B cell (primary cell): ENCODE results near the gene MYH7. TPM values are rescaled to one million over a fixed set of nuclear protein-coding genes. Genes with fewer than 3 reads are reported as not detected.

Source experiments
- ATAC-seq: fragments of 200-7000 bp; cut with Tn5 transposase; one replicate; pipeline ENCODE4 v1.10.0; 2021; ENCODE audit warnings: low read depth, mild to moderate bottlenecking, moderate number of reproducible peaks, moderate library complexity
- CTCF ChIA-PET: fragments of 350-600 bp; sonication (Branson Sonifier 250); formaldehyde crosslinking; loops from one replicate; lab custom pipeline; 2021; ENCODE audit warnings: antibody characterized with exemption, inconsistent platforms; lab: Charles Lee
- POLR2A ChIA-PET: fragments of 350-600 bp; sonication (Branson Sonifier 250); formaldehyde crosslinking; loops from one replicate; lab custom pipeline; 2021; ENCODE audit warnings: antibody characterized with exemption; lab: Charles Lee
- DNase-seq: peaks from one replicate; pipeline ENCODE4 v3.0.0; 2013
- H2AFZ ChIP-seq: 2 replicates; pipeline ENCODE4 v1.6.1; 2012; ENCODE audit warnings: mild to moderate bottlenecking, low read depth, low read length; ENCODE audit not compliant: insufficient read depth, poor library complexity, severe bottlenecking
- H3K27ac ChIP-seq, 2 donors: 1 replicate in 1 of 2; 2 replicates in 1 of 2; pipeline ENCODE4 v1.5.1; 2012 to 2013; ENCODE audit warnings: low read length in 2 of 2, mild to moderate bottlenecking in 2 of 2, moderate library complexity in 1 of 2
- H3K27me3 ChIP-seq, 4 experiments: fragments of 200-600 bp in 1 of 4; sonication (generic) in 1 of 4; replicated peaks in 1 of 4; 1 replicate in 2 of 4; 2 replicates in 2 of 4; pipeline versions ENCODE4 v1.6.1 to v1.7.0; 2013 to 2016; ENCODE audit warnings: low read length in 3 of 4, mild to moderate bottlenecking in 2 of 4, mixed read lengths in 1 of 4, moderate library complexity in 1 of 4; ENCODE audit not compliant: insufficient read depth in 4 of 4, control insufficient read depth in 3 of 4; ENCODE audit errors: control extremely low read depth in 1 of 4
- H3K36me3 ChIP-seq, 2 experiments: replicated peaks in 1 of 2; 1 replicate in 1 of 2; 2 replicates in 1 of 2; pipeline versions ENCODE4 v1.6.1 to v1.7.1; 2013; ENCODE audit warnings: low read length in 1 of 2; ENCODE audit not compliant: insufficient read depth in 2 of 2, control insufficient read depth in 1 of 2; ENCODE audit errors: control extremely low read depth in 1 of 2, extremely low read depth in 1 of 2
- H3K4me1 ChIP-seq, 2 donors: fragments of 200-600 bp in 1 of 2; sonication (generic) in 1 of 2; 1 replicate in 1 of 2; 2 replicates in 1 of 2; pipeline versions ENCODE4 v1.5.1 to v1.6.1; 2013 to 2017; ENCODE audit warnings: low read length in 2 of 2; ENCODE audit not compliant: control insufficient read depth in 2 of 2, insufficient read depth in 2 of 2
- H3K4me2 ChIP-seq: replicated peaks from 2 replicates; pipeline ENCODE3; 2012; ENCODE audit warnings: mild to moderate bottlenecking, low read depth, low read length; ENCODE audit not compliant: poor library complexity, severe bottlenecking
- H3K4me3 ChIP-seq, 5 experiments: fragments of 200-600 bp in 1 of 5; sonication (generic) in 1 of 5; 1 replicate in 3 of 5; 2 replicates in 2 of 5; pipeline versions ENCODE4 v1.5.1 to v1.7.0; 2011 to 2016; ENCODE audit warnings: low read length in 4 of 5, mild to moderate bottlenecking in 4 of 5, low read depth in 2 of 5, control low read depth in 1 of 5, moderate library complexity in 1 of 5; ENCODE audit not compliant: insufficient read depth in 1 of 5; ENCODE audit errors: control extremely low read depth in 1 of 5, extremely low read depth in 1 of 5
- H3K79me2 ChIP-seq: fragments of 200-600 bp; sonication (generic); one replicate; pipeline ENCODE4 v1.6.0; 2016; ENCODE audit warnings: low read length; ENCODE audit not compliant: control insufficient read depth, insufficient read depth
- H3K9ac ChIP-seq: fragments of 200-600 bp; sonication (generic); 2 replicates; pipeline ENCODE4 v1.6.1; 2017; ENCODE audit warnings: mild to moderate bottlenecking, low read length, moderate library complexity
- H3K9me3 ChIP-seq, 3 donors: one replicate each; pipeline versions ENCODE4 v1.6.1 to v1.7.1; 2013; ENCODE audit warnings: low read length in 2 of 3; ENCODE audit not compliant: control insufficient read depth in 2 of 3, insufficient read depth in 1 of 3; ENCODE audit errors: control extremely low read depth in 1 of 3
- H4K20me1 ChIP-seq: 2 replicates; pipeline ENCODE4 v1.6.0; 2012; ENCODE audit warnings: mild to moderate bottlenecking, low read length; ENCODE audit not compliant: insufficient read depth, control insufficient read depth, poor library complexity, severe bottlenecking
- H3K27ac Mint-ChIP-seq: one replicate; pipeline ENCODE4 v1.8.0; 2021; ENCODE audit warnings: mixed read lengths
- H3K27me3 Mint-ChIP-seq: one replicate; pipeline ENCODE4 v1.8.0; 2021; ENCODE audit warnings: mixed read lengths
- H3K4me1 Mint-ChIP-seq: one replicate; pipeline ENCODE4 v1.8.0; 2021; ENCODE audit warnings: mixed read lengths
- H3K4me3 Mint-ChIP-seq: one replicate; pipeline ENCODE4 v1.8.0; 2021; ENCODE audit warnings: mixed read lengths
- H3K9me3 Mint-ChIP-seq: one replicate; pipeline ENCODE4 v1.8.0; 2022; ENCODE audit warnings: mixed read lengths; ENCODE audit not compliant: insufficient read depth
- CTCF ChIP-seq: fragments of 200-600 bp; IDR thresholded peaks from one replicate; pipeline ENCODE4 v1.8.0; 2022; ENCODE audit warnings: antibody characterized with exemption, mild to moderate bottlenecking
- EZH2 ChIP-seq: IDR thresholded peaks from 2 replicates; pipeline ENCODE4 v1.6.1; 2012; ENCODE audit warnings: borderline replicate concordance, low read depth, mild to moderate bottlenecking, moderate library complexity, low read length; ENCODE audit not compliant: insufficient read depth, poor library complexity, severe bottlenecking
- WGBS: methylation state at CpG from one replicate; pipeline ENCODE4 v1.1.5; 2013; ENCODE audit warnings: missing lambda C conversion rate; ENCODE audit not compliant: insufficient coverage; 5-methylcytosine and 5-hydroxymethylcytosine counted together
- intact Hi-C: fragments of 100-400 bp; cut with micrococcal nuclease; formaldehyde crosslinking; loops from one replicate; pipeline ENCODE4 v1.10.0; 2022
- polyA plus RNA-seq: library from polyadenylated mRNA; depleted of rRNA; stranded (reverse); fragments of >200 nt; gene quantifications from 2 replicates; pipeline ENCODE4 v1.2.3, GENCODE V29; 2012
- total RNA-seq, 2 donors: library from RNA; stranded (reverse); fragments of 120-200 nt in 1 of 2; gene quantifications; 1 replicate in 1 of 2; 2 replicates in 1 of 2; pipeline versions ENCODE4 v1.2.3 to v1.2.4, GENCODE V29; 2013 to 2022

MYH7 gene
- total and polyA plus RNA-seq, 2 donors (not counting 1 experiment from before 2014, with no cell fraction given), result not detected

GRCh38 chr14:23446291-23446851 lies 10.9 kb upstream of the MYH7 start:
- ChIA-PET CTCF (no interaction called here), POLR2A (no interaction called here)
- no peak overlapping the region for H3K4me3 Mint-ChIP-seq
- no peaks in the 10 kb centered on the region for H3K4me1 ChIP-seq
- peaks cover 0 to 13% (median 3%) of the 10 kb centered on the region in 4 experiments for H3K27me3 ChIP-seq
- DNase-seq, result no peak
- H3K79me2 ChIP-seq, result no peaks in the 10 kb centered on the region
- intact Hi-C loops, result no loop called here
- H3K4me3 ChIP-seq, result no peak overlapping the region
- no peak overlapping the region for H3K9ac ChIP-seq
- no peaks in the 10 kb centered on the region for H3K9me3 Mint-ChIP-seq
- H2AFZ ChIP-seq, result no peak overlapping the region
- H4K20me1 ChIP-seq, result no peaks in the 10 kb centered on the region
- H3K9me3 ChIP-seq, result no peaks in the 10 kb centered on the region
- no peak overlapping the region for H3K27ac Mint-ChIP-seq
- H3K4me1 Mint-ChIP-seq, result no peaks in the 10 kb centered on the region
- peaks cover 32% of the 10 kb centered on the region for H3K27me3 Mint-ChIP-seq
- no peaks in the 10 kb centered on the region for H3K36me3 ChIP-seq
- no peak overlapping the region for H3K27ac ChIP-seq
- H3K4me2 ChIP-seq, result no peak overlapping the region
- 91% methylated on average over 4 of the region's 4 CpGs for WGBS
- no peak for ATAC-seq
- TF ChIP-seq EZH2 (no peak), CTCF (no peak)

GRCh38 chr14:23445773-23446172 lies 10.3 kb upstream of the MYH7 start:
- Histone ChIP-seq H3K27ac (no peak overlapping the region), H3K27me3 (peaks cover 0 to 13% (median 1%) of the 10 kb centered on the region in 4 experiments), H2AFZ (no peak overlapping the region), H3K4me2 (no peak overlapping the region), H4K20me1 (no peaks in the 10 kb centered on the region), H3K79me2 (no peaks in the 10 kb centered on the region), H3K4me1 (no peaks in the 10 kb centered on the region), H3K9me3 (no peaks in the 10 kb centered on the region), H3K36me3 (no peaks in the 10 kb centered on the region), H3K9ac (no peak overlapping the region), H3K4me3 (no peak overlapping the region)
- CTCF ChIA-PET, result no interaction called here
- no peaks in the 10 kb centered on the region for H3K9me3 Mint-ChIP-seq
- intact Hi-C loops, result no loop called here
- TF ChIP-seq CTCF (no peak), EZH2 (no peak)
- ATAC-seq, result no peak
- 57% methylated on average over 1 of the region's 4 CpGs for WGBS
- POLR2A ChIA-PET, result no interaction called here
- H3K27me3 Mint-ChIP-seq, result peaks cover 32% of the 10 kb centered on the region
- no peak overlapping the region for H3K4me3 Mint-ChIP-seq
- no peaks in the 10 kb centered on the region for H3K4me1 Mint-ChIP-seq
- no peak for DNase-seq
- no peak overlapping the region for H3K27ac Mint-ChIP-seq
